Right lobe of liver (tissue), 4 donors: ENCODE results near the gene TEDC2.

Experiments
- POLR2A ChIP-seq: fragments of 450-650 bp; IDR thresholded peaks from one replicate; pipeline ENCODE4 v1.6.1; 2017; ENCODE audit warnings: antibody characterized with exemption, mild to moderate bottlenecking
- TF ChIP-seq, protein P1 (sequence below), 4 donors: fragments of 200-600 bp in 3 of 4; fragments of 450-650 bp in 1 of 4; IDR thresholded peaks; one replicate each; pipeline versions ENCODE4 v1.5.1 to v1.8.0; 2016 to 2022; ENCODE audit warnings: antibody characterized with exemption in 4 of 4, mild to moderate bottlenecking in 2 of 4
- donor health status: DM: no; HTN: no; CAD: no.
- donor health status: DM: no; HTN: no; CAD: no.
- donor health status: DM: no; HTN: yes; CAD: no.

GRCh38 chr16:2497116-2497630, 37.3 kb downstream of the TEDC2 start:
- TF ChIP-seq, protein P1, sequence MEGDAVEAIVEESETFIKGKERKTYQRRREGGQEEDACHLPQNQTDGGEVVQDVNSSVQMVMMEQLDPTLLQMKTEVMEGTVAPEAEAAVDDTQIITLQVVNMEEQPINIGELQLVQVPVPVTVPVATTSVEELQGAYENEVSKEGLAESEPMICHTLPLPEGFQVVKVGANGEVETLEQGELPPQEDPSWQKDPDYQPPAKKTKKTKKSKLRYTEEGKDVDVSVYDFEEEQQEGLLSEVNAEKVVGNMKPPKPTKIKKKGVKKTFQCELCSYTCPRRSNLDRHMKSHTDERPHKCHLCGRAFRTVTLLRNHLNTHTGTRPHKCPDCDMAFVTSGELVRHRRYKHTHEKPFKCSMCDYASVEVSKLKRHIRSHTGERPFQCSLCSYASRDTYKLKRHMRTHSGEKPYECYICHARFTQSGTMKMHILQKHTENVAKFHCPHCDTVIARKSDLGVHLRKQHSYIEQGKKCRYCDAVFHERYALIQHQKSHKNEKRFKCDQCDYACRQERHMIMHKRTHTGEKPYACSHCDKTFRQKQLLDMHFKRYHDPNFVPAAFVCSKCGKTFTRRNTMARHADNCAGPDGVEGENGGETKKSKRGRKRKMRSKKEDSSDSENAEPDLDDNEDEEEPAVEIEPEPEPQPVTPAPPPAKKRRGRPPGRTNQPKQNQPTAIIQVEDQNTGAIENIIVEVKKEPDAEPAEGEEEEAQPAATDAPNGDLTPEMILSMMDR (IDR thresholded peaks at IDR 0.05), result peak in 2 of 4 donors; percentile 29 to 30
- no peak for TF ChIP-seq POLR2A
